Muscle of leg (tissue), 11 donors: ENCODE results near the gene ZBTB8OS. TPM values are rescaled to one million over a fixed set of nuclear protein-coding genes. Genes with fewer than 3 reads are reported as not detected.
"Not testable (repeated sequence)": the region's sequence is repeated elsewhere in the genome, so short reads cannot be mapped to it uniquely, and the experiment has no call there.

Experiments used
- DNase-seq: peaks from one replicate; pipeline ENCODE4 v3.0.0; 2013
- H3K27ac ChIP-seq: one replicate; pipeline ENCODE4 v1.5.1; 2013; ENCODE audit warnings: mild to moderate bottlenecking, low read length, control low read depth
- H3K27me3 ChIP-seq: one replicate; pipeline ENCODE4 v1.6.1; 2013; ENCODE audit warnings: low read length; ENCODE audit not compliant: control insufficient read depth, insufficient read depth
- H3K36me3 ChIP-seq: one replicate; pipeline ENCODE4 v1.6.1; 2013; ENCODE audit warnings: low read length; ENCODE audit not compliant: control insufficient read depth, insufficient read depth
- H3K4me1 ChIP-seq: one replicate; pipeline ENCODE4 v1.6.1; 2013; ENCODE audit warnings: low read length; ENCODE audit not compliant: control insufficient read depth, insufficient read depth
- H3K4me3 ChIP-seq: one replicate; pipeline ENCODE4 v1.5.1; 2013; ENCODE audit warnings: low read length, control low read depth
- H3K9me3 ChIP-seq: replicated peaks from 2 replicates; pipeline ENCODE4 v1.6.1; 2013; ENCODE audit warnings: low read depth, low read length; ENCODE audit not compliant: control insufficient read depth
- WGBS: methylation state at CpG from one replicate; pipeline ENCODE4 v1.1.5; 2013; ENCODE audit warnings: missing lambda C conversion rate; ENCODE audit not compliant: insufficient coverage; 5-methylcytosine and 5-hydroxymethylcytosine counted together
- polyA plus RNA-seq, 8 donors: library from polyadenylated mRNA; unstranded; fragments of 120-200 nt; gene quantifications; one replicate each; pipeline versions ENCODE4 v1.2.1 to v1.2.3, GENCODE V29; 2013; ENCODE audit warnings: inconsistent platforms in 1 of 8, low replicate concordance in 1 of 8; ENCODE audit not compliant: insufficient read length in 8 of 8, insufficient read depth in 1 of 8
- total RNA-seq: library from RNA; stranded (reverse); fragments of 120-200 nt; gene quantifications from one replicate; pipeline ENCODE4 v1.2.4, GENCODE V29; 2013

ZBTB8OS gene
- total and polyA plus RNA-seq, 9 donors, result 20.6 to 30.2 (median 24.1) TPM

DNA sequence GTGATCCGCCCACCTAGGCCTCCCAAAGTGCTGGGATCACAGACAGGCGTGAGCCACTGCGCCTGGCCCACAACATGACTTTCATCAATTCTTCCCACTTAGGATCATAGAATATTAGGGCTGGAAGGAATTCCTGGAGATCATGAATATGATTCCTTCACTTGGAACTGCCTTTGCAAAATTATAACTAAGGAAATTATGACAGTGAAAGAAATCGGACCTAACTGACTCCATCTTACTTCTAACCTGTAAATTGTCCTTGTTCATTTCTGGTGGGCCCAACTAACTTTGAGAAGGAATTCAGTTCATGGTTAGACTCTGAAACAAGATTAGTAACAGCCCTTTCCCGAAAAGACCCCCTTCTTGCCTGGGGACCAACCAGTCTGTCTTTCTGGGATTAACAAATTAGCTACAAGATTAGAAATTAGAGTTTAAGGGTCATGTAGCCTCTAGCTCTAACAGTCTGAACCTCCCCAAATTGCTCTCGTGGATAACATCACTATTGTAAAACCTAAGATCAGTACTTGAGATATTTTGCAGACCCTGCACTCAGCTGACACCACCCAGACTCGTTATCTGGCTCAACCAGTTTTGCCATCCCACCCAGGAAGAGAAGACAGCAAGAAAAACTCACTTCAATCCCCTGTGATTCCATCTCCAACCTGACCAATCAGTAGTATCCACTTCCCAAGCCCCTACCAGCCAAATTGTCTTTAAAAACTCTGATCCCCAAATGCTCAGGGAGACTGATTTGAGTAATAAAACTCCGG, 14.7 kb downstream of the ZBTB8OS start:
- Histone ChIP-seq H3K27me3 (no peaks in the 10 kb centered on the region), H3K36me3 (peaks cover 5% of the 10 kb centered on the region), H3K4me1 (no peaks in the 10 kb centered on the region), H3K4me3 (no peak overlapping the region), H3K9me3 (no peaks in the 10 kb centered on the region), H3K27ac (no peak overlapping the region)
- 93% methylated on average over 3 of the region's 8 CpGs for WGBS
- no peak for DNase-seq

DNA sequence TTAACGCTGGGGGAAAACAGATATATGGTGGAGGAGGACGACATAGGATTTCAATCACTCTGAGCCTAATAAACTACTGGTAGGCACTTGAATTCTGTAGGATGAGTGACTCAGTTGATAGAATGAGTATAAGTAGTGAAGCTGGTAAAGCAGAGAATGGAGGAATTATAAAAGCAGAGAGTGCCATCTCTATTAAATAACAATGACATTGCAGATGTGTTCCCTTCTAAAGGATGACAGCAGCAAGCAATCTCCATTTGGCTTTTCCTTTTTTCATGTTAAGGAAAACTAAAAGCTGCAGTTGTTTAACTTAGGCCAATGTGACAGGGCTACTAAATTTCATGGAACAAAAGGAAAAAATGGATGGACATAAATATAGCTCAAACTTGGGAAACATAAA, 17.5 kb downstream of the ZBTB8OS start:
- Histone ChIP-seq H3K4me3 (no peak overlapping the region), H3K27ac (no peak overlapping the region), H3K9me3 (no peaks in the 10 kb centered on the region), H3K36me3 (peaks cover 2% of the 10 kb centered on the region), H3K4me1 (no peaks in the 10 kb centered on the region), H3K27me3 (no peaks in the 10 kb centered on the region)
- no CpG with 5 or more reads among the region's 2 CpGs for WGBS
- DNase-seq, result no peak

DNA sequence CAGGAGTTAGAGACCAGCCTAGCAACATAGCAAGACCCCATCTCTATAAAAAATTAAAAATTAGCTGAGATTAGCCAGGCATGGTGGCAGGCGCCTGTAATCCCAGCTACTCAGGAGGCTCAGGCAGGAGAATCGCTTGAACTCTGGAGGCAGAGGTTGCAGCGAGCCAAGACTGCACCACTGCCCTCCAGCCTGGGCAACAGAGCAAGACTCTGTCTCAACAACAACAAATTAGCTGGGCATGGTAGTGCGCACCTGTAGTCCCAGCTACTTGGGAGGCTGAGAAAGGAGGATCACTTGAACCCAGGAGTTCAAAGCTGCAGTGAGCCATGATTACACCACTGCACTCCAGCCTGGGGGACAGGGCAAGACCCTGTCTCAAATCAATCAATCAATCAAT, 20.2 kb downstream of the ZBTB8OS start:
- not testable (repeated sequence) for H3K4me3 ChIP-seq, DNase-seq, H3K4me1 ChIP-seq, H3K9me3 ChIP-seq, H3K27ac ChIP-seq, H3K36me3 ChIP-seq, H3K27me3 ChIP-seq
- 98% methylated on average over 4 of the region's 4 CpGs for WGBS

DNA sequence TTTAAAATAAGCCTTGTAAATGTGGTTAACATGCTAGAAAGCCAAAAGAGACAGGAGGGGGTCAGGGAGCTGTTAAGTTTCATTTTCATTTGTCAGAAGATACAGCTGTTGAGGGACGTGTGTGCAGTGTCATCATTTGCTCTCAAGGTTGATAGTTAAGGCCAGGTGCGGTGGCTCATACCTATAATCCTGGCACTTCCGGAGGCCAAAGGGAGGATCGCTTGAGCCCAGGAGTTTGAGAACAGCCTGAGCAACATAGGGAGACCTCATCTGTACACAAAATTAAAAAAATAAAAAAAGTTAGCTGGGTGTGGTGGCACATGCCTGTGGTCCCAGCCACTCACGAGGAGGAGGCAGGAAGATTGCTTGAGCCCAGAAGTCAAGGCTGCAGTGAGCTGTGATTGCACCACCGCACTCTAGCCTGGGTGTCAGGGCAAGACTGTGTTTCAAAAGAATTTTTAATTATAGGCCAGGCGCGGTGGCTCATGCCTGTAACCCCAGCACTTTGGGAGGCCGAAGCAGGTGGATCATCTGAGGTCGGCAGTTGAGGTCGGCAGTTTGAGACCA, 22.7 kb downstream of the ZBTB8OS start:
- H3K9me3 ChIP-seq, result no peaks in the 10 kb centered on the region
- DNase-seq, result no peak
- H3K4me3 ChIP-seq, result no peak overlapping the region
- peaks cover 3% of the 10 kb centered on the region for H3K4me1 ChIP-seq
- no peak overlapping the region for H3K27ac ChIP-seq
- H3K36me3 ChIP-seq, result peaks cover 13% of the 10 kb centered on the region
- H3K27me3 ChIP-seq, result no peaks in the 10 kb centered on the region
- WGBS, result 96% methylated on average over 8 of the region's 11 CpGs

DNA sequence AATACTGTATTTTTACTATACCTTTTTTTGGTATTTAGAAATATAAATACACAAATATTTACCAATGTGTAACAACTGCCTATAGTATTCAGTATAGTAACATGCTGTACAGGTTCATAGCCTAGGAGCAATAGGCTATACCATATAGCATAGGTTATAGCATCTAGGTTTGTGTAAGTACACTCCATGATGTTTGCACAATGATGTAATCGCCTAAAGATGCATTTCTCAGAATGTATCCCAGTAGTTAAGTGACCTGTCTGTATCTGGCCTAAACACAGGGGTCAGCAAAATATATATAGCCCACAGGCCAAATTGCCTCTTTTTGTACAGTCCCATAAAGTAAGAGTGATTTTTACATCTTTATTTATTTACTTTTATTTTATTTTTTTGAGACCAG, 24.2 kb downstream of the ZBTB8OS start:
- H3K36me3 ChIP-seq, result peaks cover 11% of the 10 kb centered on the region
- DNase-seq, result no peak

DNA sequence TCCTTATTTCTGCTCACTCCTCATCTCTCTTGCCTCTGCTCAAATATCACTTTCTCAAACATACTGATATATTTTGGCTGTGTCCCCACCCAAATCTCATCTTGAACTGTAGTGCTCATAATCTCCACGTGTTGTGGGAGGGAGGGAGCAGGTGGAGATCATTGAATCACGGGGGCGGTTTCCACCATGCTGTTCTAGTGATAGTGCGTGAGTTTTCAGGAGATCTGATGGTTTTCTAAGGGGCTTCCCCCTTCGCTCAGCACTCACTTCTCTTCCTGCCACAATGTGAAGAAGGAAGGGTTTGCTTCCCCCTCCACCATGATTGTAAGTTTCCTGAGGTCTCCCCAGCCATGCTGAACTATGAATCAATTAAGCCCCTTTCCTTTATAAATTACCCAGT, 26.6 kb downstream of the ZBTB8OS start:
- no peak overlapping the region for H3K27ac ChIP-seq
- H3K4me1 ChIP-seq, result peaks cover 3% of the 10 kb centered on the region
- H3K36me3 ChIP-seq, result peaks cover 14% of the 10 kb centered on the region
- no peaks in the 10 kb centered on the region for H3K9me3 ChIP-seq
- DNase-seq, result no peak
- WGBS, result no CpG with 5 or more reads among the region's 5 CpGs
- H3K27me3 ChIP-seq, result no peaks in the 10 kb centered on the region
- H3K4me3 ChIP-seq, result no peak overlapping the region

More for the DNA sequence above, 24.2 kb downstream of the ZBTB8OS start:
- Histone ChIP-seq H3K9me3 (no peaks in the 10 kb centered on the region), H3K27me3 (no peaks in the 10 kb centered on the region), H3K27ac (no peak overlapping the region), H3K4me1 (peaks cover 3% of the 10 kb centered on the region), H3K4me3 (no peak overlapping the region)
- no CpG with 5 or more reads among the region's 1 CpG for WGBS

DNA sequence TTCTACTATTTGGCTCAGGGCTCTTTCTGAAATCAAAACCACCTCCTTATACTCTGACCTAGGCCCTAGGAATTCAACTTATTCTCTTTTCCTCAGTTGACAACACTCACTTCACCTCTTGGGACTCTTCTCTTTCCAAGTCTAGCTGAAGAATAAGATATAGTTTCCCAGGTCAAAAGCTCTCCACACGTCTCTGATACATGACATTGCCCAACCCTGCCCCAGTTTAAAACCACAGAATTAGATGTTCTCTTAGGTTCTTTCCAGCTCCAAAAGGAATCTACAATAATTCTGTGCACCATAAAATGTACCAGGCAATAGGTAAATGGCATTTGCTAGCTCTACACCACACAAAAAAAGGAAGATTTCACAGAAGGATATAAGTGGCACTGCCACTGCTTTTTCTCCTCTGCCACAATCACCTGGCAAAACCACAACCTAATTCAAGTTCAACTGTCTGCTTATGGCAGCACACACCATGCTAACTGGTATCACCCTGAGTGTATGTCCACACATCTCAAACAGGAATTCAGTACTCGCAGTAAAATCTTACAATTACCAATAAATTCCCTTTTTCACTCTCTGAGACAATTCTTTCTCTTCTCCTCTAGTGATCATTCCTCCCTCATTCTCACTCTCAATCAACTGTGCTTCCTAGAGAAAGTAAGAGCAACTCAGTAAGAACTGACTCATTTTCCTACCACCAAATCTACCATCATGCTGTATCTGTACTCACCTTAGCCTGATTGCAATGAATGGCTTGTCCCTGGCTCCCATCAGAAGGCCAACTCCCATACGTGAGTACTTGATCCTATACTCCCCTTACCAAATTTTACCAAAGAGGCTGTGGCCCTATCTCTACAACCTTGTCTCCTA, 27.3 kb downstream of the ZBTB8OS start:
- Histone ChIP-seq H3K27me3 (no peaks in the 10 kb centered on the region), H3K4me1 (peaks cover 3% of the 10 kb centered on the region), H3K27ac (no peak overlapping the region), H3K9me3 (no peaks in the 10 kb centered on the region), H3K4me3 (no peak overlapping the region), H3K36me3 (peaks cover 14% of the 10 kb centered on the region)
- no peak for DNase-seq
- 89% methylated on average over 2 of the region's 3 CpGs for WGBS

DNA sequence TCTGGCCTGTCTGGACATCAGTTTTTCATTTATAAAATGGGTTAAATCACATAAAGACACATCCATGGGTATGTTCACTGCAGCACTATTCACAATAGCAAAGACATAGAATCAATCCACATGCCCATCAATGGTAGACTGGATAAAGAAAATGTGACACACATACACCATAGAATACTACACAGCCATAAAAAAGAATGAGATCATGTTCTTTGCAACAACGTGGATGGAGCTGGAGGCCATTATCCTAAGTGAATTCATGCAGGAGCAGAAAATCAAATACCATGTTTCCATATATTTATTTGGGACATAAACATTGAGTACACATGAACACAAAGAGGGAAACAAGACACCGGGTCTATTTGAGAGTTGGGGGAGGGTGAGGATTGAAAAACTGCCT, 28.1 kb downstream of the ZBTB8OS start:
- no peaks in the 10 kb centered on the region for H3K27me3 ChIP-seq
- no peaks in the 10 kb centered on the region for H3K9me3 ChIP-seq
- no peak for DNase-seq
- H3K27ac ChIP-seq, result no peak overlapping the region
- H3K4me1 ChIP-seq, result no peaks in the 10 kb centered on the region
- no CpG with 5 or more reads among the region's 2 CpGs for WGBS
- no peak overlapping the region for H3K4me3 ChIP-seq
- peaks cover 12% of the 10 kb centered on the region for H3K36me3 ChIP-seq

DNA sequence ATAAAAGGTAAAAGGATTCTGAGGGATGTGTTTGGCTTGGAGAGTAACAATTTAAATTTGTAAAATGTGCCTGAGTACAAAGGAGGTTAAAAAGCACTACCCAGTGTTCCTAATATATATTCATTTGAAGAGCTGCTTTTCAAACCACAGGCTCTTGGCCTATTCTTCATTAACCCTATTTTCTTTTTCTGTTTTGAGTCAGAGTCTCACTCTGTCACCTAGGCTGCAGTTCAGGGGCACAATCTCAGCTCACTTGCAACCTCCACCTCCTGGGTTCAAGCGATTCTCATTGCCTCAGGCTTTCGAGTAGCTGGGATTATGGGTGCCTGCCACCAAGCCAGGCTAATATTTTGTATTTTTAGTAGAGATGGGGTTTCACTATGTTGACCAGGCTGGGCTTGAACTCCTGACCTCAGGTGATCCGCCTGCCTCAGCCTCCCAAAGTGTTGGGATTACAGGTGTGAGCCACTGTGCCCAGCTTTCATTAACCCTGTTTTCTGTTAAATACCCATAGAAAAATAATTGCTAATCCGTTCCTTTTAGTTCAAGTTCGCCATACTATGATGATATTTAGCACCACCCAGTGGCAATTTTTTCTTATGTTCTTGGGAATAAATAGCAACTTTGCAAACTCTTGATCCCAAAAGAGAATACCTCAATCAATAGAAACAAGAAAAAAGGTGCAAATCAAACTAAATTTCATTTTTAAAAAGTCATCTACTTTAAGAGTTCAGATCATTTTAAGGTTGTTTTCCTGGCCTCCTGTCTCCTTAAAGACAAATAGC, 30.5 kb downstream of the ZBTB8OS start:
- WGBS, result no CpG with 5 or more reads among the region's 5 CpGs
- Histone ChIP-seq H3K36me3 (peaks cover 8% of the 10 kb centered on the region), H3K27me3 (no peaks in the 10 kb centered on the region), H3K4me1 (no peaks in the 10 kb centered on the region), H3K27ac (no peak overlapping the region), H3K4me3 (no peak overlapping the region), H3K9me3 (no peaks in the 10 kb centered on the region)
- DNase-seq, result peak; percentile 21
